ENCODE measurements around the gene GRM1. TPM values are rescaled to one million over a fixed set of nuclear protein-coding genes. Genes with fewer than 3 reads are reported as not detected.
A peak's percentile ranks its signal among the peaks of the same experiment; 100 is the strongest.

GRM1 gene
- total RNA-seq, 6 donors from 2014 or later, result 0.10 TPM; not detected in 5

DNA sequence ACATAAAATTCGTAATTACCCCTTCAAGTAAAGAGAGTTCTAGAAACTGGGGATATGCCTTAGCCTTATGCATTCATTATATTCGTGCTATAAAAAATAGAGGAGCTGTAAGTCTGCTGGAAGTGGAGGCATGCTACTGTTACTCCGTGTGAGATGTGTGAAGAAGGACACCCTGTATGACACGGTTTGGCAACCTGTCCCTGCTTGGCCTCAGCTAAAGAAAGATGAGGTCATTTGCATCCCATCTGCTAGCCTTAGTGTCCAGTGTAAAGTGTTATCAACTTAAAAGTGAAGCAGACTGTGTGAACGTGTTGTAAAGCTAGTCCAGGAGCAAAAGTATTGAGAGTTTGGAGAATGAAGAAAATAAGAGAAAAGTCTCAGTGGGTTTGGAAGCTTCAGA is 379.7 kb downstream of the GRM1 start:
- WGBS, 2 donors, result 61 to 86% methylated on average over 5 of the region's 5 CpGs
- Histone ChIP-seq H3K36me3 (no peaks in the 10 kb centered on the region), H3K4me1 (no peaks in the 10 kb centered on the region), H3K9me3 (no peaks in the 10 kb centered on the region), H3K27me3 (no peaks in the 10 kb centered on the region), H3K4me3 (no peak overlapping the region), H3K27ac (no peak overlapping the region)
- TF ChIP-seq EP300 (IDR thresholded peaks at IDR 0.05) (no peak), POLR2A (IDR thresholded peaks at IDR 0.05) (no peak), POLR2AphosphoS5 (IDR thresholded peaks at IDR 0.05) (no peak)
- TF ChIP-seq, protein P1, sequence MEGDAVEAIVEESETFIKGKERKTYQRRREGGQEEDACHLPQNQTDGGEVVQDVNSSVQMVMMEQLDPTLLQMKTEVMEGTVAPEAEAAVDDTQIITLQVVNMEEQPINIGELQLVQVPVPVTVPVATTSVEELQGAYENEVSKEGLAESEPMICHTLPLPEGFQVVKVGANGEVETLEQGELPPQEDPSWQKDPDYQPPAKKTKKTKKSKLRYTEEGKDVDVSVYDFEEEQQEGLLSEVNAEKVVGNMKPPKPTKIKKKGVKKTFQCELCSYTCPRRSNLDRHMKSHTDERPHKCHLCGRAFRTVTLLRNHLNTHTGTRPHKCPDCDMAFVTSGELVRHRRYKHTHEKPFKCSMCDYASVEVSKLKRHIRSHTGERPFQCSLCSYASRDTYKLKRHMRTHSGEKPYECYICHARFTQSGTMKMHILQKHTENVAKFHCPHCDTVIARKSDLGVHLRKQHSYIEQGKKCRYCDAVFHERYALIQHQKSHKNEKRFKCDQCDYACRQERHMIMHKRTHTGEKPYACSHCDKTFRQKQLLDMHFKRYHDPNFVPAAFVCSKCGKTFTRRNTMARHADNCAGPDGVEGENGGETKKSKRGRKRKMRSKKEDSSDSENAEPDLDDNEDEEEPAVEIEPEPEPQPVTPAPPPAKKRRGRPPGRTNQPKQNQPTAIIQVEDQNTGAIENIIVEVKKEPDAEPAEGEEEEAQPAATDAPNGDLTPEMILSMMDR (IDR thresholded peaks at IDR 0.05), result no peak
- ATAC-seq (ENCODE audit: low FRiP score in 2 of 2) (no peak), DNase-seq (no peak)

DNA sequence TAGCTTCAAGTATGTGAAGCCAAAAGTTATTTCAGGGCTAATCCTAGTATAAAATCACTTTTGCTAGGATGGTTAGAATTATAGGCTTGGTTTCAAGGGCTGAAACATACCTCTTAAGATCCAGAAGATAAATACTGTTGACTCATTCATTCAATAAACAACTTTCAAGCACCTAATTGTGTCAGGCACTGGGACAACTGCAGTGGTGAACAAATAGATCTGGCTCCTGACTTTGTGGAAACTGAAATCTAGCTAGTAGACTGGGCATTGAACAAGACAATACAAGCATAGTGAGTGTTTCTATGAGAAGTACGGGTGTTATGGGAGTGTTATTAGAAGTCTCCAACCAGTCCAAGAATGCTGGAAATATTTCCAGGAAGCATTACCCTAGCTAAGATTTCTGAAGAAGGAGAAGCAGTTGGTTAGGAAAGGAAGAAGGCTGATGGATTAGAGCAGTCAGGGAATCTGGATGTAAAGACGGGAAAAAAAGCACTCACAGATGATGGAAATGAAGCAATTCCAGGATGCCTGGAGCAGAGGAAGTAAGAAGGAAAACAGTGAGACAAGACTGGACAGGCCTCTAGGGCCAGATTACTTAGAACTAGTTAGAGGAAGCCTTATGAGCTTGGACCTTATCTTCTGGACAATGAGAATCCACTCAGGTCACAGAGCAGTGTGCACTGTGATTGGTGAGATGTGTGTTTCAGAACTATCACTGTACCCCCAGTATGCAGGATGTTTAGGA is 382.2 kb downstream of the GRM1 start:
- no peak for TF ChIP-seq EP300 (IDR thresholded peaks at IDR 0.05)
- TF ChIP-seq POLR2AphosphoS5 (IDR thresholded peaks at IDR 0.05), result no peak
- TF ChIP-seq, protein P1 (IDR thresholded peaks at IDR 0.05), result no peak
- TF ChIP-seq POLR2A (IDR thresholded peaks at IDR 0.05), result no peak
- Histone ChIP-seq H3K36me3 (no peaks in the 10 kb centered on the region), H3K27me3 (no peaks in the 10 kb centered on the region), H3K4me1 (no peaks in the 10 kb centered on the region), H3K9me3 (no peaks in the 10 kb centered on the region), H3K27ac (no peak overlapping the region), H3K4me3 (no peak overlapping the region)
- peak in 1 of 2 donors; percentile 69 for ATAC-seq (ENCODE audit: low FRiP score in 2 of 2)
- DNase-seq, result no peak
- WGBS, 2 donors, result 48 to 61% methylated on average over 2 of the region's 2 CpGs

DNA sequence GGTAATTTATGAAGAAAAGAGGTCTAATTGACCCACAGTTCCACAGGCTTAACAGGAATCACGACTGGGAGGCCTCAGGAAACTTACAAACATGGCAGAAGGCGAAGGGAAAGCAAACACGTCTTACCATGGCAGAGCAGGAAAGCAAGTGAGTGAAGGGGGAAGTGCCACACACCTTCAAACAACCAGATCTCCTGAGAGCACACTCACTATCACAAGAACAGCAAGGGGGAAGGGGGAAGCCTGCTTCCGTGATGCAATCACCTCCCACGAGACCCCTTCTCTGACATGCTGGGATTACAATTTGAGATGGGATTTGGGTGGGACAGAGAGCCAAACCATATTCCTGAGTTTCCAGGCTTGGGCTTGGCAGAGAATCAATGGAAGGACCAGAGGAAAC is 390.7 kb downstream of the GRM1 start:
- Histone ChIP-seq H3K4me3 (no peak overlapping the region), H3K27ac (no peak overlapping the region), H3K27me3 (no peaks in the 10 kb centered on the region), H3K4me1 (no peaks in the 10 kb centered on the region), H3K36me3 (no peaks in the 10 kb centered on the region), H3K9me3 (no peaks in the 10 kb centered on the region)
- DNase-seq (no peak), ATAC-seq (ENCODE audit: low FRiP score in 2 of 2) (no peak)
- 68 to 75% methylated on average over 5 of the region's 5 CpGs for WGBS, 2 donors
- TF ChIP-seq, protein P1 (IDR thresholded peaks at IDR 0.05), result no peak
- TF ChIP-seq POLR2A (IDR thresholded peaks at IDR 0.05) (no peak), EP300 (IDR thresholded peaks at IDR 0.05) (no peak), POLR2AphosphoS5 (IDR thresholded peaks at IDR 0.05) (no peak)

DNA sequence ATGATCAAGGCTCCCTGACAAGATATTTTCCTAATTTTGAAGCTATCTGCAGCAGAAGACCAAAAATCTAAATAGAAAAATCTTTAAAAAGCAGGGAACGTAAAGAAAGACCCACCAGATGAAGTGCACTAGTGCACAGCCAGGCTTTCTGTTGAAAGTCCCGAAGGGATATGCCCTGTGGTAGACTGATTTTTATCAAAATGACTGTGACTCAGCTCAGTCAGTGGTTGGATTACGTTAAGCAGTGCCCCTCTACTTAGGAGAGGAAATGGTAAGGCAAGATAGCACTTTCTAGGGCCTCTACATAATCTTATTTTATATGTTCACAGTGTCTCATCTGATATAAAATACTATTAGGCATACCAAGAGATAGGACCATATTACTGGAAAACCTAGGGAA is 391.4 kb downstream of the GRM1 start:
- no peaks in the 10 kb centered on the region for H3K27me3 ChIP-seq
- 67 to 76% methylated on average over 3 of the region's 3 CpGs for WGBS, 2 donors
- no peak overlapping the region for H3K27ac ChIP-seq
- no peaks in the 10 kb centered on the region for H3K9me3 ChIP-seq
- H3K4me1 ChIP-seq, result no peaks in the 10 kb centered on the region
- no peak overlapping the region for H3K4me3 ChIP-seq
- no peaks in the 10 kb centered on the region for H3K36me3 ChIP-seq
- no peak for DNase-seq
- ATAC-seq (ENCODE audit: low FRiP score in 2 of 2), result no peak
- no peak for TF ChIP-seq POLR2A (IDR thresholded peaks at IDR 0.05)

DNA sequence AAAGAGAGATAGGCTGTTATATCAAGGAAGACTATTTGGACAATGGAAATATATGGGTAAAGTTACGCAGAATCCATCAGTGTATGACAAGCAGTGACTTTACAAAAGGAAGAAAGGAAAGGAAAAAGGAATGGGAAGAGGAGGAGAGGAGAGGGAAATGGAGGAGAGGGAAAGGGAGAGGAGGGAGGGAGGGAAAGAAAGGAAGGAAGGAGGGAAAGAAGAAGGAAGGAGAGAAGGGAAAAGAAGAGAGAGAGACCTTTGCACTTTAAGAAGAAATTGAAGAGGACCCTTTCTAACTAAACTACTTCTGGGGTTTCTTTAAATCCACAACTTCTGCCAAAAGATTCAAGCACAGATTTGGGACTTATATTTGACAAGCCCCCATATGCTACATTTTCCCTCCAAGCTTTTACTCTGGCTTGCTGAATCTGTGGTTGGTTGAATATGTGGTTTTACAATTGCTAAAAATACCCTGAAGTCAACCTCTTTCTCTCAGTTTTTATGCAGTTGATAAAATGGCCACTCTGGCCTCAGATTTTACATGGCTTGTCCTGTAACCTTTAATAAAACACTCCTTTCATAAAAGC is 394.0 kb downstream of the GRM1 start:
- Histone ChIP-seq H3K9me3 (no peaks in the 10 kb centered on the region), H3K4me1 (no peaks in the 10 kb centered on the region), H3K27ac (no peak overlapping the region), H3K27me3 (no peaks in the 10 kb centered on the region), H3K4me3 (no peak overlapping the region), H3K36me3 (no peaks in the 10 kb centered on the region)
- TF ChIP-seq POLR2AphosphoS5 (IDR thresholded peaks at IDR 0.05), result no peak
- TF ChIP-seq, protein P1 (IDR thresholded peaks at IDR 0.05), result no peak
- no peak for TF ChIP-seq POLR2A (IDR thresholded peaks at IDR 0.05)
- TF ChIP-seq EP300 (IDR thresholded peaks at IDR 0.05), result no peak
- no peak for ATAC-seq (ENCODE audit: low FRiP score in 2 of 2)
- no peak for DNase-seq
- 88 to 96% methylated on average over 1 of the region's 1 CpG for WGBS, 2 donors
